ENCODE results near the gene XYLT1. TPM values are rescaled to one million over a fixed set of nuclear protein-coding genes. Genes with fewer than 3 reads are reported as not detected.

The XYLT1 gene
- polyA plus RNA-seq, 1 donor (not counting 4 experiments of a cell fraction or from before 2014, with no cell fraction given), result 4.4 TPM

- Histone ChIP-seq H3K4me3 (ENCODE audit: control insufficient read depth in 2 of 3, extremely low read depth in 1 of 3, insufficient read depth in 2 of 3, low read depth in 1 of 3, low read length in 3 of 3) (no peak overlapping the region), H3K27ac (ENCODE audit: control insufficient read depth, insufficient read depth, low read length) (no peak overlapping the region), H2AFZ (ENCODE audit: control insufficient read depth, low read length) (no peak overlapping the region), H3K4me2 (ENCODE audit: control insufficient read depth, extremely low read depth, insufficient read depth, low read depth, low read length) (no peak overlapping the region), H3K9me3 (ENCODE audit: control insufficient read depth, low read depth, low read length) (no peaks in the 10 kb centered on the region), H3K79me2 (ENCODE audit: control insufficient read depth, insufficient read depth, low read length) (no peaks in the 10 kb centered on the region), H3K9me1 (ENCODE audit: control insufficient read depth, extremely low read depth, insufficient read depth, low read length) (no peaks in the 10 kb centered on the region), H3K27me3 (ENCODE audit: control insufficient read depth, extremely low read depth, insufficient read depth, low read length) (no peaks in the 10 kb centered on the region), H3K36me3 (ENCODE audit: control insufficient read depth in 2 of 2, extremely low read depth in 1 of 2, insufficient read depth in 2 of 2, low read length in 2 of 2) (no peaks in the 10 kb centered on the region), H3K9ac (ENCODE audit: control insufficient read depth, extremely low read depth, insufficient read depth, low read length) (no peak overlapping the region), H4K20me1 (ENCODE audit: control insufficient read depth, extremely low read depth, insufficient read depth, low read length) (no peaks in the 10 kb centered on the region), H3K4me1 (ENCODE audit: control insufficient read depth, extremely low read depth, insufficient read depth, low read length) (peaks cover 8% of the 10 kb centered on the region)
- DNase-seq (ENCODE audit: low read depth, low spot score), result no peak
- dilution Hi-C loops (cut with MboI; ENCODE audit: extremely low pct_ligation_motif_present, low sequenced_read_pairs), result no loop called here
- TF ChIP-seq CTCF (optimal IDR thresholded peaks at IDR 0.05 in 1 of 3, IDR thresholded peaks at IDR 0.05 in 1 of 3, conservative IDR thresholded peaks at IDR 0.05 in 1 of 3; ENCODE audit: extremely low read depth in 1 of 3, insufficient read depth in 2 of 3, low read length in 3 of 3), result no peak
- no peak for TF ChIP-seq EZH2 (IDR thresholded peaks at IDR 0.05; ENCODE audit: low read length)
- FAIRE-seq, result no peak
These were observed 141.8 kb downstream of the XYLT1 start for GRCh38 chr16:17328932-17329331.

DNA sequence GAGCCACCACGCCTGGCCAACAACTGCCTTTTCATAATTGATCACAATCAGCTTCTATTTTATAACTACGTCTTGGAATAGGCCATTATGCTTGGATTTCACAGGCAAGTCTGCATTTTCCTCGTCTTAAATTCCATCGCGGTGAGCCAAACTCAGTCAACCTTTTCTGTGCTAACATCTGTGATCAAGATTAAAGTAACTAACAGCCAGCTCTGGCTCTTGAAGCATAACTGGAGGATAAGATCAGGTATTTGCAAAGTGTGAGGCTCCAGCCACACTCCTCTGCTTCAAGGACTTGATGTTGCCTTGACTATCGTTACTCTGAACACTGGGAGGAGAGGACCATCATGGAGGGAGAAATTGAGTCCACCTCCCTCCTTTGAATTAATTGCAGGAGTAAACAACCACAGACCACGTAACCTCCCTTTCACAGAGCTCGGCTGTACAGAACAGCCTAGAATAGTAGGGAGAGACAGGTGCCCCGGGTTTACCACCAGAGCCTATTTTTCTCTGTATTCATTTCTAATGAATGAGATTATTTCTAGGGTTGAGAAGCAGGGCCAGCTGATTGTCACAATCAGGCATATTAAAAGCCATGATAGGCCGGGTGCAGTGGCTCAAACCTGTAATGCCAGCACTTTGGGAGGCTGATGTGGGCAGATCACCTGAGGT is 143.0 kb downstream of the XYLT1 start:
- Histone ChIP-seq H3K27ac (ENCODE audit: control insufficient read depth, insufficient read depth, low read length) (no peak overlapping the region), H3K79me2 (ENCODE audit: control insufficient read depth, insufficient read depth, low read length) (no peaks in the 10 kb centered on the region), H4K20me1 (ENCODE audit: control insufficient read depth, extremely low read depth, insufficient read depth, low read length) (no peaks in the 10 kb centered on the region), H3K4me2 (ENCODE audit: control insufficient read depth, extremely low read depth, insufficient read depth, low read depth, low read length) (no peak overlapping the region), H3K9ac (ENCODE audit: control insufficient read depth, extremely low read depth, insufficient read depth, low read length) (no peak overlapping the region), H3K36me3 (ENCODE audit: control insufficient read depth in 2 of 2, extremely low read depth in 1 of 2, insufficient read depth in 2 of 2, low read length in 2 of 2) (no peaks in the 10 kb centered on the region), H3K27me3 (ENCODE audit: control insufficient read depth, extremely low read depth, insufficient read depth, low read length) (no peaks in the 10 kb centered on the region), H3K9me1 (ENCODE audit: control insufficient read depth, extremely low read depth, insufficient read depth, low read length) (no peaks in the 10 kb centered on the region), H2AFZ (ENCODE audit: control insufficient read depth, low read length) (no peak overlapping the region), H3K4me1 (ENCODE audit: control insufficient read depth, extremely low read depth, insufficient read depth, low read length) (peaks cover 8% of the 10 kb centered on the region), H3K4me3 (ENCODE audit: control insufficient read depth in 2 of 3, extremely low read depth in 1 of 3, insufficient read depth in 2 of 3, low read depth in 1 of 3, low read length in 3 of 3) (no peak overlapping the region), H3K9me3 (ENCODE audit: control insufficient read depth, low read depth, low read length) (no peaks in the 10 kb centered on the region)
- dilution Hi-C loops (cut with MboI; ENCODE audit: extremely low pct_ligation_motif_present, low sequenced_read_pairs), result no loop called here
- FAIRE-seq, result no peak
- no peak for DNase-seq (ENCODE audit: low read depth, low spot score)
- no peak for TF ChIP-seq CTCF (optimal IDR thresholded peaks at IDR 0.05 in 1 of 3, IDR thresholded peaks at IDR 0.05 in 1 of 3, conservative IDR thresholded peaks at IDR 0.05 in 1 of 3; ENCODE audit: extremely low read depth in 1 of 3, insufficient read depth in 2 of 3, low read length in 3 of 3)
- TF ChIP-seq EZH2 (IDR thresholded peaks at IDR 0.05; ENCODE audit: low read length), result no peak
